H1 (cell line): Measurements from ENCODE around the gene WNT9B.

Experiments
- POLR2A ChIP-seq, 2 experiments: IDR thresholded peaks; 1 replicate in 1 of 2; 2 replicates in 1 of 2; pipeline ENCODE4 v1.6.1; 2011; ENCODE audit warnings: low read depth in 2 of 2, low read length in 2 of 2, mild to moderate bottlenecking in 2 of 2; ENCODE audit errors: control extremely low read depth in 1 of 2
- SP1 ChIP-seq: IDR thresholded peaks from 2 replicates; pipeline ENCODE4 v1.6.1; 2011; ENCODE audit warnings: low read depth, low read length
- SP2 ChIP-seq: IDR thresholded peaks from 2 replicates; pipeline ENCODE4 v1.6.1; 2012; ENCODE audit warnings: mild to moderate bottlenecking, low read length, inconsistent platforms

DNA sequence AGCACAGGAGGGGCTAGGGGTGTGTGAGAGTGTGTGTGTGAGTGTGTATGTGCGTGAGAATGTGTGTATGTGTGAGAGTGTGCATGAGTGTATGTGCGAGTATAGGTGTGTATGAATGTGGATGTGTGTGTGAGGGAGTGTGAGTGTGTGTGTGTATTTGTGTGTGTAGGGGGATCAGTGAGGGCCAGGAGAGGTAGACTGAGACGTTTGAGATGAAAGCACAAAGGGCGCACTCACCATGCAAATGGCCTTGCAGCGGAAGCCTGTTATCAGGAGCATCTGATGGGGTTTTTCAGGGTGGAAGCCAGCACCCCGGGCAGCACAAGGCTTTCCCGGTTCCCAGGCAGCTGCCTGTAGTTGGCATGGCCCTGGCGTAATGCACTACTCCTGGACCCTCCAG lies 14.9 kb downstream of the WNT9B start:
- TF ChIP-seq POLR2A (IDR thresholded peaks at IDR 0.05; ENCODE audit: control extremely low read depth in 1 of 2, low read depth in 2 of 2, low read length in 2 of 2): no peak
- no peak for TF ChIP-seq SP1
- TF ChIP-seq SP2: no peak
